Measurements from ENCODE around the gene TTYH1.
A peak's percentile ranks its signal among the peaks of the same experiment; 100 is the strongest.

TTYH1 gene

GRCh38 chr19:54395685-54396084 lies 19.6 kb upstream of the TTYH1 start:
- no peak overlapping the region for H3K27ac ChIP-seq (ENCODE audit: low read length)
- no peaks in the 10 kb centered on the region for H3K4me1 ChIP-seq (ENCODE audit: control insufficient read depth, insufficient read depth, low read length)
- H3K4me3 ChIP-seq (ENCODE audit: low read length in 2 of 2): no peak overlapping the region
- H3K27me3 ChIP-seq (ENCODE audit: control insufficient read depth in 1 of 2, insufficient read depth in 2 of 2, low read length in 2 of 2): peaks cover 5 to 8% of the 10 kb centered on the region in 2 donors
- H3K9ac ChIP-seq (ENCODE audit: low read length in 2 of 2): no peak overlapping the region
- no peaks in the 10 kb centered on the region for H3K36me3 ChIP-seq (ENCODE audit: control insufficient read depth in 2 of 2, insufficient read depth in 2 of 2, low read length in 2 of 2)
- no peaks in the 10 kb centered on the region for H3K9me3 ChIP-seq (ENCODE audit: control insufficient read depth in 2 of 2, low read length in 2 of 2)

DNA sequence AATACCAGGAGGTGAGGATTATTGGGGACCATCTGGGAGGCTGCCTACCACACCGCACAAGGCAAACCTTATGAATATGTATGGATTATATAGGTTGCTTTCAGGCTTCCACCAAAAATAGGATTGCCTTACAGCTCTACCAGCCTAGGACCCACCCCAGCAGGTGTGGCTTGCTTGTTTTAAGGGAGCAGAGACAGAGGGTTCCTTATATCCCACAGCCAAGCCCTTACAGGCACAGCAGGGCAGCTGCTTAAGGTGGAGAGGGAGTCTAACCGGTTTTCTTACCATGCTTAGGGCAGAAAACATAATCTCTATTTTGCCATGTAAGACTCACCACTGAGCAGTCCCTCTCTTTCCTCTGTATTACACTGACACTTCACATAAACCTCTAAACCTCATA lies 16.1 kb upstream of the TTYH1 start:
- Histone ChIP-seq H3K27me3 (ENCODE audit: control insufficient read depth in 1 of 2, insufficient read depth in 2 of 2, low read length in 2 of 2) (peaks cover 0 to 4% of the 10 kb centered on the region in 2 donors), H3K4me1 (ENCODE audit: control insufficient read depth, insufficient read depth, low read length) (no peaks in the 10 kb centered on the region), H3K27ac (ENCODE audit: low read length) (no peak overlapping the region), H3K4me3 (ENCODE audit: low read length in 2 of 2) (no peak overlapping the region), H3K9me3 (ENCODE audit: control insufficient read depth in 2 of 2, low read length in 2 of 2) (no peaks in the 10 kb centered on the region), H3K9ac (ENCODE audit: low read length in 2 of 2) (no peak overlapping the region), H3K36me3 (ENCODE audit: control insufficient read depth in 2 of 2, insufficient read depth in 2 of 2, low read length in 2 of 2) (no peaks in the 10 kb centered on the region)

- no peak overlapping the region for H3K27ac ChIP-seq (ENCODE audit: low read length)
- H3K36me3 ChIP-seq (ENCODE audit: control insufficient read depth in 2 of 2, insufficient read depth in 2 of 2, low read length in 2 of 2): no peaks in the 10 kb centered on the region
- H3K27me3 ChIP-seq (ENCODE audit: control insufficient read depth in 1 of 2, insufficient read depth in 2 of 2, low read length in 2 of 2): peaks cover 0 to 2% of the 10 kb centered on the region in 2 donors
- no peaks in the 10 kb centered on the region for H3K9me3 ChIP-seq (ENCODE audit: control insufficient read depth in 2 of 2, low read length in 2 of 2)
- no peak overlapping the region for H3K4me3 ChIP-seq (ENCODE audit: low read length in 2 of 2)
- no peaks in the 10 kb centered on the region for H3K4me1 ChIP-seq (ENCODE audit: control insufficient read depth, insufficient read depth, low read length)
- no peak overlapping the region for H3K9ac ChIP-seq (ENCODE audit: low read length in 2 of 2)
These were observed 14.4 kb upstream of the TTYH1 start for GRCh38 chr19:54400913-54401312.

DNA sequence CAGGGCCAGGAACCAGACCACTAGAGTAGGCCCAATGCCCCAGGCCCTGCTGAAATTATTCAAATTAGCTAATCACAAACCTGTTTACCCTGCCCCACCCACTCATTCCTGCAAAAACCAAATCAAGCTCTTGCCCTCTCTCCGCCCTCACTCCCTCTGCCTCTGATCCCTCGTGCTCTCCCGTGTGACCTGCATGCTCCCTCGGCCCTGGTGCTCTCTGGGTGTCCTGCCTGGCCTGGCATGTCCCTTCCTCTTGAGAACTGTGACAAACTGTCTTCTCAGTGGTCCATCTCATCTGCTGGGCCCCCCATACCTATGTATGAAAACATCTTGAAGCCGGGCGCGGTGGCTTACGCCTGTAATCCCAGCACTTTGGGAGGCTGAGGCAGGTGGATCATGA lies 12.2 kb upstream of the TTYH1 start:
- Histone ChIP-seq H3K9ac (ENCODE audit: low read length in 2 of 2) (no peak overlapping the region), H3K27ac (ENCODE audit: low read length) (no peak overlapping the region), H3K9me3 (ENCODE audit: control insufficient read depth in 2 of 2, low read length in 2 of 2) (no peaks in the 10 kb centered on the region), H3K27me3 (ENCODE audit: control insufficient read depth in 1 of 2, insufficient read depth in 2 of 2, low read length in 2 of 2) (peaks cover 0 to 4% of the 10 kb centered on the region in 2 donors), H3K4me3 (ENCODE audit: low read length in 2 of 2) (no peak overlapping the region), H3K4me1 (ENCODE audit: control insufficient read depth, insufficient read depth, low read length) (no peaks in the 10 kb centered on the region), H3K36me3 (ENCODE audit: control insufficient read depth in 2 of 2, insufficient read depth in 2 of 2, low read length in 2 of 2) (no peaks in the 10 kb centered on the region)

- Histone ChIP-seq H3K27me3 (ENCODE audit: control insufficient read depth in 1 of 2, insufficient read depth in 2 of 2, low read length in 2 of 2) (peaks cover 2 to 11% of the 10 kb centered on the region in 2 donors), H3K9ac (ENCODE audit: low read length in 2 of 2) (no peak overlapping the region), H3K36me3 (ENCODE audit: control insufficient read depth in 2 of 2, insufficient read depth in 2 of 2, low read length in 2 of 2) (no peaks in the 10 kb centered on the region), H3K4me1 (ENCODE audit: control insufficient read depth, insufficient read depth, low read length) (no peaks in the 10 kb centered on the region), H3K27ac (ENCODE audit: low read length) (no peak overlapping the region), H3K9me3 (ENCODE audit: control insufficient read depth in 2 of 2, low read length in 2 of 2) (no peaks in the 10 kb centered on the region), H3K4me3 (ENCODE audit: low read length in 2 of 2) (no peak overlapping the region)
These were observed 9.6 kb upstream of the TTYH1 start for GRCh38 chr19:54405628-54406027.

DNA sequence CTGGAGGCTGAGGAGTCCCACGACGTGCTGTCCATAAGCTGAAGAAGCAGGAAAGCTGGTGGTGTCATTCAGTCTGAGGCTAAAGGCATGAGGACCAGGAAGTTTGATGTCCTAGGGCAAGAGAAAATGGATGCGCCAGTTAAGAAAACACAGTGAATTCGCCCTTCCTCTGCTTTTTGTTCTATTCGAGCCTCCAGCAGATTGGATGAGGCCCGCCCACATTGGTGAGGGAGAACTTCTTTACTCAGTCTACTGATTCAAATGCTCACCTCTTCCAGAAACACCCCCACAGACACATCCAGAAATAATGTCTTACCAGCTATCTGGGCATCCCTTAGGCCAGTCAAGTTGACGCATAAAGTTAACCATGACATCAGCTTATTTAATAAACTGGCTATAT lies 7.5 kb upstream of the TTYH1 start:
- Histone ChIP-seq H3K27ac (ENCODE audit: low read length) (no peak overlapping the region), H3K9me3 (ENCODE audit: control insufficient read depth in 2 of 2, low read length in 2 of 2) (no peaks in the 10 kb centered on the region), H3K27me3 (ENCODE audit: control insufficient read depth in 1 of 2, insufficient read depth in 2 of 2, low read length in 2 of 2) (peaks cover 4 to 11% of the 10 kb centered on the region in 2 donors), H3K36me3 (ENCODE audit: control insufficient read depth in 2 of 2, insufficient read depth in 2 of 2, low read length in 2 of 2) (no peaks in the 10 kb centered on the region), H3K9ac (ENCODE audit: low read length in 2 of 2) (no peak overlapping the region), H3K4me1 (ENCODE audit: control insufficient read depth, insufficient read depth, low read length) (no peaks in the 10 kb centered on the region), H3K4me3 (ENCODE audit: low read length in 2 of 2) (no peak overlapping the region)

- H3K27me3 ChIP-seq (ENCODE audit: control insufficient read depth in 1 of 2, insufficient read depth in 2 of 2, low read length in 2 of 2): peaks cover 4 to 13% of the 10 kb centered on the region in 2 donors
- no peak overlapping the region for H3K4me3 ChIP-seq (ENCODE audit: low read length in 2 of 2)
- no peaks in the 10 kb centered on the region for H3K36me3 ChIP-seq (ENCODE audit: control insufficient read depth in 2 of 2, insufficient read depth in 2 of 2, low read length in 2 of 2)
- H3K4me1 ChIP-seq (ENCODE audit: control insufficient read depth, insufficient read depth, low read length): no peaks in the 10 kb centered on the region
- no peak overlapping the region for H3K9ac ChIP-seq (ENCODE audit: low read length in 2 of 2)
- H3K9me3 ChIP-seq (ENCODE audit: control insufficient read depth in 2 of 2, low read length in 2 of 2): no peaks in the 10 kb centered on the region
- H3K27ac ChIP-seq (ENCODE audit: low read length): no peak overlapping the region
These were observed 6.7 kb upstream of the TTYH1 start for GRCh38 chr19:54408456-54409026.

GRCh38 chr19:54411033-54411432 lies 4.2 kb upstream of the TTYH1 start:
- H3K9me3 ChIP-seq (ENCODE audit: control insufficient read depth in 2 of 2, low read length in 2 of 2): no peaks in the 10 kb centered on the region
- no peaks in the 10 kb centered on the region for H3K4me1 ChIP-seq (ENCODE audit: control insufficient read depth, insufficient read depth, low read length)
- peaks cover 22 to 24% of the 10 kb centered on the region in 2 donors for H3K27me3 ChIP-seq (ENCODE audit: control insufficient read depth in 1 of 2, insufficient read depth in 2 of 2, low read length in 2 of 2)
- H3K9ac ChIP-seq (ENCODE audit: low read length in 2 of 2): no peak overlapping the region
- H3K27ac ChIP-seq (ENCODE audit: low read length): no peak overlapping the region
- no peaks in the 10 kb centered on the region for H3K36me3 ChIP-seq (ENCODE audit: control insufficient read depth in 2 of 2, insufficient read depth in 2 of 2, low read length in 2 of 2)
- H3K4me3 ChIP-seq (ENCODE audit: low read length in 2 of 2): no peak overlapping the region

DNA sequence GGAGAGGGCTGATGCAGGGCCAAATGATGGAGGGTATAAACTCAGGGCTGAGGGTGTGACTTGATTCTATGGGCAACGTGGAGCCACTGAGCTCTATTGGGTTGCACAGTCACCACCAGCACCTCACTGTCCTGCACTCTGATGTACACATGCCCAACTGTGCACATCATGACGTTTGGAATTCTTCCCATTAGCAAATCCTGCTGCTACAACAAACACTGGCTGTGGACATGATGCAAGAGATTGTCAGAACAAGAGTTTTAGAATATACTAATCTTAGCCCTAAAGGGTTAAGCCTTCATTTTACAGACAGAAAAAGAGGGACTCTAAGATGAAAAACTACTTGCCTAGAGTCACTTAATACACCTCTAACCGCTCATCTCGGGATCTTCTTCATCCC lies 2.4 kb upstream of the TTYH1 start:
- Histone ChIP-seq H3K9me3 (ENCODE audit: control insufficient read depth in 2 of 2, low read length in 2 of 2) (no peaks in the 10 kb centered on the region), H3K27me3 (ENCODE audit: control insufficient read depth in 1 of 2, insufficient read depth in 2 of 2, low read length in 2 of 2) (peaks cover 32 to 40% of the 10 kb centered on the region in 2 donors), H3K4me3 (ENCODE audit: low read length in 2 of 2) (no peak overlapping the region), H3K27ac (ENCODE audit: low read length) (no peak overlapping the region), H3K4me1 (ENCODE audit: control insufficient read depth, insufficient read depth, low read length) (no peaks in the 10 kb centered on the region), H3K36me3 (ENCODE audit: control insufficient read depth in 2 of 2, insufficient read depth in 2 of 2, low read length in 2 of 2) (no peaks in the 10 kb centered on the region), H3K9ac (ENCODE audit: low read length in 2 of 2) (no peak overlapping the region)

GRCh38 chr19:54414156-54414555 lies 1.1 kb upstream of the TTYH1 start:
- Histone ChIP-seq H3K4me1 (ENCODE audit: control insufficient read depth, insufficient read depth, low read length) (no peaks in the 10 kb centered on the region), H3K27ac (ENCODE audit: low read length) (no peak overlapping the region), H3K9ac (ENCODE audit: low read length in 2 of 2) (no peak overlapping the region), H3K36me3 (ENCODE audit: control insufficient read depth in 2 of 2, insufficient read depth in 2 of 2, low read length in 2 of 2) (no peaks in the 10 kb centered on the region), H3K9me3 (ENCODE audit: control insufficient read depth in 2 of 2, low read length in 2 of 2) (no peaks in the 10 kb centered on the region), H3K27me3 (ENCODE audit: control insufficient read depth in 1 of 2, insufficient read depth in 2 of 2, low read length in 2 of 2) (peaks cover 37 to 50% of the 10 kb centered on the region in 2 donors), H3K4me3 (ENCODE audit: low read length in 2 of 2) (no peak overlapping the region)

- peaks cover 7% of the 10 kb centered on the region for H3K4me1 ChIP-seq (ENCODE audit: control insufficient read depth, insufficient read depth, low read length)
- no peaks in the 10 kb centered on the region for H3K9me3 ChIP-seq (ENCODE audit: control insufficient read depth in 2 of 2, low read length in 2 of 2)
- H3K4me3 ChIP-seq (ENCODE audit: low read length in 2 of 2): peak overlapping the region in 1 of 2 donors; percentile 8
- H3K27ac ChIP-seq (ENCODE audit: low read length): no peak overlapping the region
- peaks cover 42 to 64% of the 10 kb centered on the region in 2 donors for H3K27me3 ChIP-seq (ENCODE audit: control insufficient read depth in 1 of 2, insufficient read depth in 2 of 2, low read length in 2 of 2)
- H3K36me3 ChIP-seq (ENCODE audit: control insufficient read depth in 2 of 2, insufficient read depth in 2 of 2, low read length in 2 of 2): no peaks in the 10 kb centered on the region
- no peak overlapping the region for H3K9ac ChIP-seq (ENCODE audit: low read length in 2 of 2)
These were observed 823 bp downstream of the TTYH1 start for GRCh38 chr19:54415901-54416673.

All from stomach smooth muscle (tissue), 2 donors.